IMR-90 (cell line): ENCODE data around the gene SLC38A4. TPM values are rescaled to one million over a fixed set of nuclear protein-coding genes. Genes with fewer than 3 reads are reported as not detected.

Experiments
- ATAC-seq: fragments of 200-7000 bp; cut with Tn5 transposase; 2 replicates; pipeline ENCODE4 v1.9.1; 2020; ENCODE audit warnings: low read depth, mild to moderate bottlenecking, moderate library complexity
- BruUV-seq: library from RNA; stranded (reverse); fragments of 400-500 nt; replicated peaks from 2 replicates; lab custom pipeline; 2021; lab: Mats Ljungman, UMichigan
- CTCF ChIA-PET: fragments of 300-600 bp; formaldehyde crosslinking; extraction: SDS; loops from one replicate; lab custom pipeline; 2021; ENCODE audit warnings: antibody characterized with exemption; lab: Yijun Ruan, JAX
- POLR2A ChIA-PET: fragments of 300-600 bp; sonication (Branson Sonifier 250); formaldehyde crosslinking; loops from one replicate; lab custom pipeline; 2022; ENCODE audit warnings: antibody characterized with exemption; ENCODE audit not compliant: unreplicated experiment; lab: Charles Lee
- DNase-seq: peaks from one replicate; pipeline ENCODE4 v3.0.0; 2013
- H2AFZ ChIP-seq: replicated peaks from 2 replicates; pipeline ENCODE3; 2013; ENCODE audit warnings: low read length, mild to moderate bottlenecking; ENCODE audit not compliant: poor library complexity
- H2AK5ac ChIP-seq: 2 replicates; pipeline ENCODE4 v1.6.1; 2013; ENCODE audit warnings: low read depth, low read length, inconsistent platforms
- H2AK9ac ChIP-seq: replicated peaks from 2 replicates; pipeline ENCODE3; 2013; ENCODE audit warnings: mild to moderate bottlenecking, low read depth, low read length, moderate library complexity; ENCODE audit not compliant: poor library complexity
- H2BK120ac ChIP-seq: 2 replicates; pipeline ENCODE4 v1.6.1; 2013; ENCODE audit warnings: low read depth, low read length, inconsistent platforms
- H2BK15ac ChIP-seq: 3 replicates; pipeline ENCODE4 v1.6.1; 2013; ENCODE audit warnings: low read depth, low read length, inconsistent platforms
- H2BK20ac ChIP-seq: 2 replicates; pipeline ENCODE4 v1.6.1; 2013; ENCODE audit warnings: low read depth, mild to moderate bottlenecking, inconsistent platforms, low read length, moderate library complexity
- H2BK5ac ChIP-seq: 2 replicates; pipeline ENCODE4 v1.6.1; 2013; ENCODE audit warnings: mild to moderate bottlenecking, low read depth, low read length, inconsistent platforms; ENCODE audit not compliant: poor library complexity, severe bottlenecking
- H3K14ac ChIP-seq: replicated peaks from 2 replicates; pipeline ENCODE4 v1.6.1; 2013; ENCODE audit warnings: low read depth, low read length, inconsistent platforms
- H3K18ac ChIP-seq: 2 replicates; pipeline ENCODE4 v1.6.1; 2013; ENCODE audit warnings: low read depth, low read length, control low read depth
- H3K23ac ChIP-seq: 2 replicates; pipeline ENCODE4 v1.6.1; 2013; ENCODE audit warnings: low read depth, low read length, inconsistent platforms
- H3K27ac ChIP-seq: 2 replicates; pipeline ENCODE4 v1.5.1; 2013; ENCODE audit warnings: mild to moderate bottlenecking, control low read depth, low read length; ENCODE audit not compliant: insufficient read depth
- H3K27me3 ChIP-seq: 2 replicates; pipeline ENCODE4 v1.6.1; 2013; ENCODE audit warnings: low read length; ENCODE audit not compliant: control insufficient read depth, insufficient read depth
- H3K36me3 ChIP-seq: 2 replicates; pipeline ENCODE4 v1.6.1; 2013; ENCODE audit warnings: low read length, mixed read lengths; ENCODE audit not compliant: control insufficient read depth, insufficient read depth
- H3K4ac ChIP-seq: 2 replicates; pipeline ENCODE4 v1.6.1; 2013; ENCODE audit warnings: low read depth, low read length, inconsistent platforms
- H3K4me1 ChIP-seq: 2 replicates; pipeline ENCODE4 v1.6.1; 2013; ENCODE audit warnings: low read length, mixed read lengths; ENCODE audit not compliant: control insufficient read depth, insufficient read depth
- H3K4me2 ChIP-seq: 2 replicates; pipeline ENCODE4 v1.6.1; 2013; ENCODE audit warnings: low read depth, mild to moderate bottlenecking, control low read depth, low read length, moderate library complexity
- H3K4me3 ChIP-seq: 2 replicates; pipeline ENCODE4 v1.5.1; 2013; ENCODE audit warnings: low read depth, mild to moderate bottlenecking, control low read depth, low read length, moderate library complexity; ENCODE audit not compliant: insufficient read depth
- H3K56ac ChIP-seq: 2 replicates; pipeline ENCODE4 v1.6.1; 2013; ENCODE audit warnings: low read length, inconsistent platforms; ENCODE audit not compliant: insufficient read depth; ENCODE audit errors: extremely low read depth
- H3K79me1 ChIP-seq, 2 experiments: 2 replicates each; pipeline ENCODE4 v1.6.1; 2013; ENCODE audit warnings: low read length in 2 of 2, inconsistent platforms in 1 of 2, low read depth in 1 of 2
- H3K9ac ChIP-seq: 2 replicates; pipeline ENCODE4 v1.6.1; 2013; ENCODE audit warnings: low read depth, low read length, control low read depth
- H3K9me1 ChIP-seq: 2 replicates; pipeline ENCODE4 v1.6.1; 2013; ENCODE audit warnings: low read length, inconsistent platforms; ENCODE audit not compliant: insufficient read depth
- H3K9me3 ChIP-seq: 2 replicates; pipeline ENCODE4 v1.6.1; 2013; ENCODE audit warnings: low read length; ENCODE audit not compliant: control insufficient read depth, insufficient read depth
- H4K20me1 ChIP-seq: 2 replicates; pipeline ENCODE4 v1.6.1; 2013; ENCODE audit warnings: low read length, inconsistent platforms; ENCODE audit not compliant: insufficient read depth
- H4K5ac ChIP-seq: 2 replicates; pipeline ENCODE4 v1.6.1; 2013; ENCODE audit warnings: mild to moderate bottlenecking, low read depth, low read length, control low read depth
- H4K8ac ChIP-seq, 2 experiments: 2 replicates each; pipeline ENCODE4 v1.6.1; 2013; ENCODE audit warnings: low read depth in 2 of 2, low read length in 2 of 2, control low read depth in 1 of 2, inconsistent platforms in 1 of 2
- H4K91ac ChIP-seq: 2 replicates; pipeline ENCODE4 v1.6.1; 2013; ENCODE audit warnings: low read depth, low read length, inconsistent platforms; ENCODE audit not compliant: insufficient read depth
- BHLHE40 ChIP-seq: fragments of 150-350 bp; IDR thresholded peaks from 2 replicates; pipeline ENCODE4 v1.6.1; 2016; ENCODE audit warnings: mild to moderate bottlenecking, low read depth, low read length
- CEBPB ChIP-seq: IDR thresholded peaks from 2 replicates; pipeline ENCODE4 v1.6.1; 2012; ENCODE audit warnings: low read depth, low read length, improper control_type of control experiment
- CHD1 ChIP-seq: IDR thresholded peaks from 2 replicates; pipeline ENCODE4 v1.6.1; 2012; ENCODE audit warnings: low read depth, low read length, improper control_type of control experiment
- CTCF ChIP-seq: conservative IDR thresholded peaks from 2 replicates; pipeline ENCODE4 v1.5.1; 2012; ENCODE audit warnings: mild to moderate bottlenecking, low read depth, low read length, improper control_type of control experiment
- ELK1 ChIP-seq: fragments of 150-350 bp; IDR thresholded peaks from 2 replicates; pipeline ENCODE4 v1.6.1; 2016; ENCODE audit warnings: low read depth, mild to moderate bottlenecking, low read length, moderate library complexity, borderline replicate concordance
- FOS ChIP-seq: fragments of 150-350 bp; IDR thresholded peaks from 2 replicates; pipeline ENCODE4 v1.6.1; 2016; ENCODE audit warnings: low read depth, low read length
- MAFK ChIP-seq: IDR thresholded peaks from 2 replicates; pipeline ENCODE4 v1.6.1; 2012; ENCODE audit warnings: low read depth, low read length, improper control_type of control experiment
- MAZ ChIP-seq: IDR thresholded peaks from 2 replicates; pipeline ENCODE4 v1.6.1; 2012; ENCODE audit warnings: low read depth, mild to moderate bottlenecking, low read length, improper control_type of control experiment, moderate library complexity, borderline replicate concordance
- MXI1 ChIP-seq: IDR thresholded peaks from 2 replicates; pipeline ENCODE4 v1.6.1; 2012; ENCODE audit warnings: low read depth, mild to moderate bottlenecking, low read length, moderate library complexity, borderline replicate concordance
- NFE2L2 ChIP-seq: fragments of 150-350 bp; IDR thresholded peaks from 2 replicates; pipeline ENCODE4 v1.6.1; 2016; ENCODE audit warnings: low read depth, mild to moderate bottlenecking, low read length
- POLR2A ChIP-seq: IDR thresholded peaks from 2 replicates; pipeline ENCODE4 v1.6.1; 2012; ENCODE audit warnings: mild to moderate bottlenecking, low read depth, low read length
- RAD21 ChIP-seq: IDR thresholded peaks from 2 replicates; pipeline ENCODE4 v1.6.1; 2012; ENCODE audit warnings: low read length, improper control_type of control experiment
- RCOR1 ChIP-seq: IDR thresholded peaks from 2 replicates; pipeline ENCODE4 v1.6.1; 2012; ENCODE audit warnings: mild to moderate bottlenecking, low read length, improper control_type of control experiment; ENCODE audit not compliant: insufficient replicate concordance
- RFX5 ChIP-seq: IDR thresholded peaks from 2 replicates; pipeline ENCODE4 v1.8.0; 2012; ENCODE audit warnings: low read depth, mild to moderate bottlenecking, low read length, moderate library complexity
- SMC3 ChIP-seq: fragments of 150-350 bp; IDR thresholded peaks from 2 replicates; pipeline ENCODE4 v1.6.1; 2016; ENCODE audit warnings: low read depth, mild to moderate bottlenecking, antibody characterized with exemption, low read length, moderate library complexity
- USF2 ChIP-seq: fragments of 150-350 bp; IDR thresholded peaks from 2 replicates; pipeline ENCODE4 v1.6.1; 2017; ENCODE audit warnings: mild to moderate bottlenecking, antibody characterized with exemption, low read length, low read depth
- WGBS, 2 experiments: methylation state at CpG; one replicate each; pipeline versions ENCODE4 v1.1.5 to v1.1.7; 2013; ENCODE audit warnings: missing lambda C conversion rate in 2 of 2; ENCODE audit not compliant: insufficient read length in 1 of 2; ENCODE audit errors: extremely low coverage in 2 of 2; 5-methylcytosine and 5-hydroxymethylcytosine counted together
- dilution Hi-C: fragments of 300-500 bp; cut with HindIII; formaldehyde crosslinking; loops from one replicate; pipeline ENCODE4 v1.14.3; 2018; ENCODE audit warnings: low sequenced_read_pairs; ENCODE audit not compliant: unreplicated experiment
- in situ Hi-C: fragments of 300-500 bp; cut with MboI; formaldehyde crosslinking; loops from 3 replicates; pipeline ENCODE4 v1.14.3; 2019; ENCODE audit warnings: low sequenced_read_pairs, inconsistent platforms, mixed read lengths
- intact Hi-C: fragments of 100-400 bp; cut with micrococcal nuclease; formaldehyde crosslinking; loops from 2 replicates; pipeline ENCODE4 v1.10.0; 2022
- polyA plus RNA-seq, 3 experiments: library from polyadenylated mRNA; depleted of rRNA; stranded (reverse); fragments of >200 nt; gene quantifications; 2 replicates each; pipeline ENCODE4 v1.2.3, GENCODE V29; 2012; ENCODE audit warnings: low replicate concordance in 1 of 3
- total RNA-seq: library from RNA; depleted of rRNA; stranded (reverse); fragments of >200 nt; gene quantifications from 2 replicates; pipeline ENCODE4 v1.2.3, GENCODE V29; 2012

Gene SLC38A4
- total and polyA plus RNA-seq, 2 of the 4 experiments (the other 2 are of a cell fraction), result 2.3 to 2.7 TPM

GRCh38 chr12:46808317-46808716, 17.5 kb downstream of the SLC38A4 start:
- DNase-seq (no peak), ATAC-seq (no peak)
- H3K9me1 ChIP-seq, result no peaks in the 10 kb centered on the region
- no CpG with 5 or more reads among the region's 2 CpGs for WGBS, 2 experiments
- no peak overlapping the region for H3K18ac ChIP-seq
- intact Hi-C loops, result no loop called here
- no peak overlapping the region for H2BK20ac ChIP-seq
- no peak overlapping the region for H3K4me2 ChIP-seq
- no peaks in the 10 kb centered on the region for H3K79me1 ChIP-seq
- in situ Hi-C loops, result no loop called here
- no peak overlapping the region for H3K14ac ChIP-seq
- no peak overlapping the region for H2BK5ac ChIP-seq
- ChIA-PET POLR2A (no interaction called here), CTCF (interaction anchor here (0.7 kb wide), 1 partner anchor 1676 kb away, joined by 3 read pairs; no protein-coding TSS in a partner anchor)
- no peak overlapping the region for H3K56ac ChIP-seq
- no peak for TF ChIP-seq ELK1
- no peak for TF ChIP-seq MAFK
- TF ChIP-seq CHD1, result no peak
- TF ChIP-seq SMC3, result no peak
- TF ChIP-seq MAZ, result no peak
- TF ChIP-seq RCOR1, result no peak
- no peak for TF ChIP-seq FOS
- no peak for TF ChIP-seq RAD21
- TF ChIP-seq CEBPB, result no peak
- TF ChIP-seq CTCF, result no peak
- no peak for TF ChIP-seq RFX5
- TF ChIP-seq POLR2A, result no peak
- no peak for TF ChIP-seq USF2
- TF ChIP-seq NFE2L2, result no peak
- no peak for TF ChIP-seq BHLHE40
- no peak for TF ChIP-seq MXI1
- H4K8ac ChIP-seq, result no peak overlapping the region
- H3K23ac ChIP-seq, result no peak overlapping the region
- no peaks in the 10 kb centered on the region for H3K9me3 ChIP-seq
- H2AFZ ChIP-seq, result no peak overlapping the region
- H4K91ac ChIP-seq, result no peak overlapping the region
- no peaks in the 10 kb centered on the region for H3K27me3 ChIP-seq
- no peak overlapping the region for H2BK120ac ChIP-seq
- H2BK15ac ChIP-seq, result no peak overlapping the region
- H3K4ac ChIP-seq, result no peak overlapping the region
- H3K27ac ChIP-seq, result no peak overlapping the region
- H4K5ac ChIP-seq, result no peak overlapping the region
- no TSS peak for BruUV-seq
- no peaks in the 10 kb centered on the region for H4K20me1 ChIP-seq
- no peaks in the 10 kb centered on the region for H3K4me1 ChIP-seq
- H2AK9ac ChIP-seq, result no peak overlapping the region
- H3K9ac ChIP-seq, result no peak overlapping the region
- no peak overlapping the region for H2AK5ac ChIP-seq
- dilution Hi-C loops, result no loop called here
- H3K36me3 ChIP-seq, result no peaks in the 10 kb centered on the region
- H3K4me3 ChIP-seq, result no peak overlapping the region
